Nephron (organoid): ENCODE data around the gene USHBP1.

Experiments
- H3K27ac Mint-ChIP-seq, 3 experiments: 2 replicates each; pipeline ENCODE4 v1.8.0; 2020; ENCODE audit warnings: mixed read lengths in 3 of 3, mild to moderate bottlenecking in 2 of 3, moderate library complexity in 1 of 3
- H3K27me3 Mint-ChIP-seq: 2 replicates; pipeline ENCODE4 v1.8.0; 2021; ENCODE audit warnings: low read depth, mild to moderate bottlenecking, moderate library complexity, mixed read lengths
- H3K36me3 Mint-ChIP-seq: 2 replicates; pipeline ENCODE4 v1.8.0; 2020; ENCODE audit warnings: low read depth, mixed read lengths
- H3K4me1 Mint-ChIP-seq: 2 replicates; pipeline ENCODE4 v1.8.0; 2020; ENCODE audit warnings: mixed read lengths
- H3K4me3 Mint-ChIP-seq, 3 experiments: 2 replicates each; pipeline ENCODE4 v1.8.0; 2020; ENCODE audit warnings: mild to moderate bottlenecking in 3 of 3, mixed read lengths in 3 of 3, moderate library complexity in 2 of 3
- H3K9me3 Mint-ChIP-seq: 2 replicates; pipeline ENCODE4 v1.8.0; 2020; ENCODE audit warnings: mixed read lengths
- CTCF ChIP-seq, 3 experiments: fragments of 200-600 bp; sonication (generic); IDR thresholded peaks; one replicate each; pipeline ENCODE4 v1.5.0; 2021; ENCODE audit warnings: antibody characterized with exemption in 3 of 3; ENCODE audit not compliant: unreplicated experiment in 3 of 3

The USHBP1 gene

GRCh38 chr19:17289489-17289888 lies 24.9 kb upstream of the USHBP1 start:
- TF ChIP-seq CTCF (IDR thresholded peaks at IDR 0.05; ENCODE audit: unreplicated experiment in 3 of 3) = no peak
- Mint-ChIP-seq H3K9me3 (no peaks in the 10 kb centered on the region), H3K27ac (no peak overlapping the region), H3K36me3 (peaks cover 4% of the 10 kb centered on the region), H3K27me3 (no peaks in the 10 kb centered on the region), H3K4me1 (no peaks in the 10 kb centered on the region), H3K4me3 (peak overlapping the region; percentile 32 to 60 (median 38))

- H3K27me3 Mint-ChIP-seq = peaks cover 4% of the 10 kb centered on the region
Observed at GRCh38 chr19:17286752-17287151, 22.2 kb upstream of the USHBP1 start.

GRCh38 chr19:17286263-17286662 lies 21.7 kb upstream of the USHBP1 start:
- peaks cover 4% of the 10 kb centered on the region for H3K36me3 Mint-ChIP-seq
- H3K9me3 Mint-ChIP-seq = no peaks in the 10 kb centered on the region
- peaks cover 8% of the 10 kb centered on the region for H3K27me3 Mint-ChIP-seq
- H3K4me1 Mint-ChIP-seq = no peaks in the 10 kb centered on the region
- no peak for TF ChIP-seq CTCF (IDR thresholded peaks at IDR 0.05; ENCODE audit: unreplicated experiment in 3 of 3)
- no peak overlapping the region for H3K4me3 Mint-ChIP-seq
- H3K27ac Mint-ChIP-seq = no peak overlapping the region

More at GRCh38 chr19:17286752-17287151, 22.2 kb upstream of the USHBP1 start:
- Mint-ChIP-seq H3K36me3 (peaks cover 4% of the 10 kb centered on the region), H3K27ac (no peak overlapping the region), H3K4me1 (no peaks in the 10 kb centered on the region), H3K9me3 (no peaks in the 10 kb centered on the region), H3K4me3 (no peak overlapping the region)
- no peak for TF ChIP-seq CTCF (IDR thresholded peaks at IDR 0.05; ENCODE audit: unreplicated experiment in 3 of 3)

- H3K4me1 Mint-ChIP-seq = no peaks in the 10 kb centered on the region
- peaks cover 4% of the 10 kb centered on the region for H3K36me3 Mint-ChIP-seq
- H3K27ac Mint-ChIP-seq = no peak overlapping the region
- H3K27me3 Mint-ChIP-seq = peaks cover 11% of the 10 kb centered on the region
- H3K9me3 Mint-ChIP-seq = no peaks in the 10 kb centered on the region
- TF ChIP-seq CTCF (IDR thresholded peaks at IDR 0.05; ENCODE audit: unreplicated experiment in 3 of 3) = no peak
- H3K4me3 Mint-ChIP-seq = no peak overlapping the region
Observed at GRCh38 chr19:17285415-17286135, 21.0 kb upstream of the USHBP1 start.

- Mint-ChIP-seq H3K27me3 (peaks cover 11% of the 10 kb centered on the region), H3K4me3 (no peak overlapping the region), H3K9me3 (no peaks in the 10 kb centered on the region), H3K27ac (no peak overlapping the region), H3K36me3 (peaks cover 11% of the 10 kb centered on the region), H3K4me1 (no peaks in the 10 kb centered on the region)
- TF ChIP-seq CTCF (IDR thresholded peaks at IDR 0.05; ENCODE audit: unreplicated experiment in 3 of 3) = no peak
Observed at GRCh38 chr19:17283504-17283996, 19.0 kb upstream of the USHBP1 start.
